Activated CD4-positive, alpha-beta memory T cell treated with anti-CD3 and anti-CD28 coated beads for 36 hours (primary cell): ENCODE measurements around the gene VPS16. TPM values are rescaled to one million over a fixed set of nuclear protein-coding genes. Genes with fewer than 3 reads are reported as not detected.

Source experiments
- CTCF ChIA-PET: fragments of 350-600 bp; sonication (Branson Sonifier 250); formaldehyde crosslinking; loops from one replicate; lab custom pipeline; 2021; ENCODE audit warnings: antibody characterized with exemption, inconsistent platforms; lab: Charles Lee
- POLR2A ChIA-PET: fragments of 350-600 bp; sonication (Branson Sonifier 250); formaldehyde crosslinking; loops from one replicate; lab custom pipeline; 2021; ENCODE audit warnings: antibody characterized with exemption; lab: Charles Lee
- DNase-seq: peaks from one replicate; pipeline ENCODE4 v3.0.0-alpha.2; 2020
- H3K27ac Mint-ChIP-seq: one replicate; pipeline ENCODE4 v1.8.0; 2021; ENCODE audit warnings: mixed read lengths
- H3K27me3 Mint-ChIP-seq: one replicate; pipeline ENCODE4 v1.8.0; 2021; ENCODE audit warnings: mixed read lengths
- H3K36me3 Mint-ChIP-seq: one replicate; pipeline ENCODE4 v1.8.0; 2021; ENCODE audit warnings: mixed read lengths
- H3K4me1 Mint-ChIP-seq: one replicate; pipeline ENCODE4 v1.8.0; 2021; ENCODE audit warnings: low read depth, mixed read lengths
- H3K4me3 Mint-ChIP-seq: one replicate; pipeline ENCODE4 v1.8.0; 2021; ENCODE audit warnings: mild to moderate bottlenecking, mixed read lengths
- H3K9me3 Mint-ChIP-seq: one replicate; pipeline ENCODE4 v1.8.0; 2021; ENCODE audit warnings: mixed read lengths
- intact Hi-C: fragments of 100-400 bp; cut with micrococcal nuclease; formaldehyde crosslinking; loops from one replicate; pipeline ENCODE4 v1.15.1; 2023
- total RNA-seq, 2 experiments: library from RNA; stranded (reverse); gene quantifications; one replicate each; pipeline ENCODE4 v1.2.3, GENCODE V29; 2021

VPS16 gene
- total RNA-seq, 2 experiments from 2014 or later, result 51.2 to 53.0 TPM

GRCh38 chr20:2812189-2812588 is 28.4 kb upstream of the VPS16 start:
- H3K4me3 Mint-ChIP-seq, result no peak overlapping the region
- POLR2A ChIA-PET, result interaction anchor here (0.9 kb wide), 1 partner anchor 20 kb away, joined by 4 read pairs; no protein-coding TSS in a partner anchor
- peaks cover 5% of the 10 kb centered on the region for H3K36me3 Mint-ChIP-seq
- peaks cover 44% of the 10 kb centered on the region for H3K27me3 Mint-ChIP-seq
- intact Hi-C loops, result no loop called here
- H3K4me1 Mint-ChIP-seq, result peaks cover 2% of the 10 kb centered on the region
- CTCF ChIA-PET, result interaction anchor here (1.2 kb wide), 1 partner anchor 291 kb away, joined by 3 read pairs; no protein-coding TSS in a partner anchor
- no peak for DNase-seq
- peaks cover 13% of the 10 kb centered on the region for H3K9me3 Mint-ChIP-seq
- no peak overlapping the region for H3K27ac Mint-ChIP-seq

- ChIA-PET POLR2A (no interaction called here), CTCF (interaction anchor here (1.4 kb wide), 1 partner anchor 38 kb away, joined by 3 read pairs; no protein-coding TSS in a partner anchor)
- Mint-ChIP-seq H3K4me1 (peaks cover under 1% of the 10 kb centered on the region), H3K4me3 (no peak overlapping the region), H3K9me3 (peaks cover 13% of the 10 kb centered on the region), H3K27me3 (peaks cover 36% of the 10 kb centered on the region), H3K36me3 (peaks cover 5% of the 10 kb centered on the region), H3K27ac (no peak overlapping the region)
- intact Hi-C loops, result no loop called here
- DNase-seq, result no peak
Measured at GRCh38 chr20:2814076-2814475, 26.5 kb upstream of the VPS16 start.

- peaks cover 34% of the 10 kb centered on the region for H3K27me3 Mint-ChIP-seq
- H3K4me1 Mint-ChIP-seq, result no peaks in the 10 kb centered on the region
- DNase-seq, result no peak
- peaks cover 13% of the 10 kb centered on the region for H3K9me3 Mint-ChIP-seq
- H3K27ac Mint-ChIP-seq, result no peak within 1 kb of the TSS
- intact Hi-C loops, result no loop called here
- ChIA-PET CTCF (interaction anchor here (1.4 kb wide), 1 partner anchor 37 kb away, joined by 3 read pairs; no protein-coding TSS in a partner anchor), POLR2A (no interaction called here)
- H3K36me3 Mint-ChIP-seq, result peaks cover 5% of the 10 kb centered on the region
- H3K4me3 Mint-ChIP-seq, result no peak within 1 kb of the TSS
Measured at GRCh38 chr20:2814587-2815051, 25.9 kb upstream of the VPS16 start, which contains the start of gene C20orf141. TSS of gene C20orf141 (plus strand) at chr20:2814987. CDS start at chr20:2815185, 198 bp downstream.

GRCh38 chr20:2815242-2815900 is 25.2 kb upstream of the VPS16 start:
- Mint-ChIP-seq H3K4me3 (no peak overlapping the region), H3K9me3 (peaks cover 13% of the 10 kb centered on the region), H3K4me1 (peaks cover 3% of the 10 kb centered on the region), H3K27me3 (peaks cover 37% of the 10 kb centered on the region), H3K36me3 (peaks cover 5% of the 10 kb centered on the region), H3K27ac (no peak overlapping the region)
- DNase-seq, result no peak
- intact Hi-C loops, result no loop called here
- POLR2A ChIA-PET, result no interaction called here
- CTCF ChIA-PET, result interaction anchor here (1.4 kb wide), 1 partner anchor 37 kb away, joined by 3 read pairs; no protein-coding TSS in a partner anchor

- peaks cover 3% of the 10 kb centered on the region for H3K36me3 Mint-ChIP-seq
Measured at GRCh38 chr20:2816030-2816582, 24.4 kb upstream of the VPS16 start, which contains the start of gene TMEM239. TSS of gene TMEM239 (plus strand) at chr20:2816364. CDS start at chr20:2816555, 191 bp downstream.

GRCh38 chr20:2816583-2817340 is 23.8 kb upstream of the VPS16 start:
- peak; percentile 48 for DNase-seq
- peaks cover 7% of the 10 kb centered on the region for H3K4me1 Mint-ChIP-seq
- CTCF ChIA-PET, result interaction anchor here (0.6 to 1.1 kb wide), 6 partner anchors 13 to 184 kb away, joined by 3 to 4 read pairs (median 3); no protein-coding TSS in a partner anchor
- no peak overlapping the region for H3K4me3 Mint-ChIP-seq
- intact Hi-C loops, result no loop called here
- peaks cover 2% of the 10 kb centered on the region for H3K36me3 Mint-ChIP-seq
- POLR2A ChIA-PET, result no interaction called here
- H3K27ac Mint-ChIP-seq, result no peak overlapping the region
- H3K9me3 Mint-ChIP-seq, result peaks cover 13% of the 10 kb centered on the region
- peaks cover 34% of the 10 kb centered on the region for H3K27me3 Mint-ChIP-seq

More at GRCh38 chr20:2816030-2816582, 24.4 kb upstream of the VPS16 start, which contains the start of gene TMEM239:
- ChIA-PET CTCF (interaction anchor here (0.6 to 1.1 kb wide), 6 partner anchors 14 to 185 kb away, joined by 3 to 4 read pairs (median 3); no protein-coding TSS in a partner anchor), POLR2A (no interaction called here)
- H3K27me3 Mint-ChIP-seq, result peaks cover 35% of the 10 kb centered on the region
- no peak within 1 kb of the TSS for H3K27ac Mint-ChIP-seq
- no peak within 1 kb of the TSS for H3K4me3 Mint-ChIP-seq
- no peak for DNase-seq
- peaks cover 3% of the 10 kb centered on the region for H3K4me1 Mint-ChIP-seq
- intact Hi-C loops, result no loop called here
- H3K9me3 Mint-ChIP-seq, result peaks cover 13% of the 10 kb centered on the region

- intact Hi-C loops, result no loop called here
- peaks cover 11% of the 10 kb centered on the region for H3K4me1 Mint-ChIP-seq
- no peak overlapping the region for H3K27ac Mint-ChIP-seq
- peaks cover 2% of the 10 kb centered on the region for H3K36me3 Mint-ChIP-seq
- peaks cover 29% of the 10 kb centered on the region for H3K27me3 Mint-ChIP-seq
- ChIA-PET POLR2A (no interaction called here), CTCF (interaction anchor here (1.0 to 1.1 kb wide), 2 partner anchors 35 to 184 kb away, joined by 3 to 4 read pairs; no protein-coding TSS in a partner anchor)
- H3K9me3 Mint-ChIP-seq, result peaks cover 9% of the 10 kb centered on the region
- no peak overlapping the region for H3K4me3 Mint-ChIP-seq
- no peak for DNase-seq
Measured at GRCh38 chr20:2817341-2817726, 23.2 kb upstream of the VPS16 start.

GRCh38 chr20:2817891-2818595 is 22.5 kb upstream of the VPS16 start:
- Mint-ChIP-seq H3K4me1 (peaks cover 11% of the 10 kb centered on the region), H3K36me3 (peaks cover 2% of the 10 kb centered on the region), H3K9me3 (peaks cover 4% of the 10 kb centered on the region), H3K4me3 (no peak overlapping the region), H3K27ac (peak overlapping the region; percentile 14), H3K27me3 (peaks cover 24% of the 10 kb centered on the region)
- DNase-seq, result no peak
- ChIA-PET POLR2A (no interaction called here), CTCF (no interaction called here)
- intact Hi-C loops, result no loop called here

- intact Hi-C loops, result no loop called here
- Mint-ChIP-seq H3K4me3 (no peak overlapping the region), H3K27me3 (peaks cover 20% of the 10 kb centered on the region), H3K36me3 (no peaks in the 10 kb centered on the region), H3K9me3 (no peaks in the 10 kb centered on the region), H3K27ac (no peak overlapping the region), H3K4me1 (peaks cover 11% of the 10 kb centered on the region)
- no peak for DNase-seq
- ChIA-PET CTCF (interaction anchor here (0.7 kb wide), 1 partner anchor 107 kb away, joined by 3 read pairs; no protein-coding TSS in a partner anchor), POLR2A (no interaction called here)
Measured at GRCh38 chr20:2820084-2820895, 20.3 kb upstream of the VPS16 start.

GRCh38 chr20:2820896-2821869 is 19.4 kb upstream of the VPS16 start:
- no peaks in the 10 kb centered on the region for H3K36me3 Mint-ChIP-seq
- intact Hi-C loops, result no loop called here
- no peak for DNase-seq
- no peak overlapping the region for H3K27ac Mint-ChIP-seq
- ChIA-PET POLR2A (no interaction called here), CTCF (interaction anchor here (0.7 to 1.5 kb wide), 3 partner anchors 68 to 396 kb away, joined by 3 to 4 read pairs (median 3); no protein-coding TSS in a partner anchor)
- H3K27me3 Mint-ChIP-seq, result peaks cover 20% of the 10 kb centered on the region
- no peak overlapping the region for H3K4me3 Mint-ChIP-seq
- peaks cover 17% of the 10 kb centered on the region for H3K4me1 Mint-ChIP-seq
- H3K9me3 Mint-ChIP-seq, result no peaks in the 10 kb centered on the region
